ENCODE results near the gene PLOD1.

- TF ChIP-seq EZH2phosphoT487 (IDR thresholded peaks at IDR 0.05; ENCODE audit: borderline replicate concordance) (no peak), CTCF (conservative IDR thresholded peaks at IDR 0.05; ENCODE audit: low read length) (no peak)
Observed at GRCh38 chr1:11955221-11955620, 20.7 kb downstream of the PLOD1 start.
